Kidney (tissue), 14 donors: ENCODE results near the gene L3MBTL3. TPM values are rescaled to one million over a fixed set of nuclear protein-coding genes. Genes with fewer than 3 reads are reported as not detected.

ENCODE experiments used
- DNase-seq, 5 donors: peaks; one replicate each; pipeline ENCODE4 v3.0.0-alpha.2; 2013 to 2020
- FAIRE-seq: peaks from 2 replicates; lab custom pipeline; 2012; peaks lifted over from hg19 to GRCh38; lab: Jason Lieb, UNC
- H3K27ac ChIP-seq, 2 donors: one replicate each; pipeline ENCODE4 v1.7.0; 2013; ENCODE audit warnings: low read depth in 2 of 2, low read length in 2 of 2, inconsistent platforms in 1 of 2
- H3K27me3 ChIP-seq: one replicate; pipeline ENCODE4 v1.7.1; 2013; ENCODE audit warnings: low read length, inconsistent platforms; ENCODE audit not compliant: control insufficient read depth, insufficient read depth
- H3K36me3 ChIP-seq, 3 donors: one replicate each; pipeline versions ENCODE4 v1.7.0 to v1.7.1; 2013; ENCODE audit warnings: low read length in 3 of 3, control low read depth in 1 of 3, inconsistent platforms in 1 of 3; ENCODE audit not compliant: insufficient read depth in 3 of 3, control insufficient read depth in 2 of 3
- H3K4me1 ChIP-seq, 3 donors: one replicate each; pipeline versions ENCODE4 v1.7.0 to v1.7.1; 2013; ENCODE audit warnings: low read length in 3 of 3, inconsistent platforms in 1 of 3, low read depth in 1 of 3; ENCODE audit not compliant: control insufficient read depth in 2 of 3, insufficient read depth in 2 of 3
- H3K4me3 ChIP-seq, 3 donors: one replicate each; pipeline versions ENCODE4 v1.7.0 to v1.8.1; 2013; ENCODE audit warnings: low read length in 3 of 3, control low read depth in 1 of 3, inconsistent platforms in 1 of 3
- H3K9ac ChIP-seq, 3 donors: one replicate each; pipeline versions ENCODE4 v1.7.0 to v1.7.1; 2013; ENCODE audit warnings: low read length in 3 of 3, control low read depth in 1 of 3, inconsistent platforms in 1 of 3
- H3K9me3 ChIP-seq, 3 donors: one replicate each; pipeline versions ENCODE4 v1.7.0 to v1.7.1; 2013; ENCODE audit warnings: low read length in 3 of 3, control low read depth in 1 of 3, inconsistent platforms in 1 of 3; ENCODE audit not compliant: control insufficient read depth in 2 of 3, insufficient read depth in 1 of 3
- CTCF ChIP-seq: IDR thresholded peaks from 3 replicates; pipeline ENCODE4 v1.5.1; 2012; ENCODE audit warnings: mild to moderate bottlenecking, moderate library complexity, borderline replicate concordance; ENCODE audit not compliant: insufficient read depth; ENCODE audit errors: extremely low read depth
- intact Hi-C: fragments of 100-400 bp; cut with DNase I; formaldehyde crosslinking; loops from one replicate; pipeline ENCODE4 v1.11.1; 2022
- polyA plus RNA-seq: library from polyadenylated mRNA; stranded (reverse); fragments of 350-450 nt; fragmentation: Illumina TruSeq; extraction: RNeasy Lipid Tissue Mini Kit (QIAGEN cat#74804); gene quantifications from one replicate; pipeline ENCODE4 v1.2.3, GENCODE V29; 2014; ENCODE audit warnings: low read depth, low replicate concordance; ENCODE audit not compliant: insufficient read depth
- total RNA-seq: library from RNA; stranded (reverse); fragmentation: NEBNext Ultra II Directional; extraction: Animal tissue kit (Norgen Biotek cat#: 25700); gene quantifications from one replicate; pipeline ENCODE4 v1.2.1, GENCODE V29; 2021
- donor health status: control.
- donor health status: control.
- donor health status: control.
- donor health status: control.
- donor health status: control.
- donor health status: DM: yes; HTN: yes; CAD: no.
- donor health status: Normal renal cell carcinoma (clear cell type).

Gene L3MBTL3
- total and polyA plus RNA-seq, 2 donors from 2014 or later: 4.3 to 13.0 TPM

- Histone ChIP-seq H3K36me3 (no peaks in the 10 kb centered on the region), H3K4me1 (no peaks in the 10 kb centered on the region), H3K9me3 (no peaks in the 10 kb centered on the region), H3K27ac (no peak overlapping the region), H3K27me3 (no peaks in the 10 kb centered on the region), H3K9ac (no peak overlapping the region), H3K4me3 (no peak overlapping the region)
- intact Hi-C loops: no loop called here
- FAIRE-seq (no peak), DNase-seq (no peak)
- TF ChIP-seq CTCF: no peak
Measured at GRCh38 chr6:130033949-130034348, 15.6 kb downstream of the L3MBTL3 start.

- intact Hi-C loops: no loop called here
- DNase-seq (no peak), FAIRE-seq (no peak)
- H3K4me1 ChIP-seq: no peaks in the 10 kb centered on the region
- no peak for TF ChIP-seq CTCF
- H3K36me3 ChIP-seq: no peaks in the 10 kb centered on the region
- no peak overlapping the region for H3K4me3 ChIP-seq
- H3K9me3 ChIP-seq: no peaks in the 10 kb centered on the region
- no peak overlapping the region for H3K27ac ChIP-seq
- no peak overlapping the region for H3K9ac ChIP-seq
- no peaks in the 10 kb centered on the region for H3K27me3 ChIP-seq
Measured at GRCh38 chr6:130034378-130035146, 16.2 kb downstream of the L3MBTL3 start.

GRCh38 chr6:130035211-130035610 is 16.8 kb downstream of the L3MBTL3 start:
- peak in 2 of 5 donors; percentile 14 to 22 for DNase-seq
- H3K4me1 ChIP-seq: no peaks in the 10 kb centered on the region

More at GRCh38 chr6:130035211-130035610, 16.8 kb downstream of the L3MBTL3 start:
- no peak for FAIRE-seq
- Histone ChIP-seq H3K27me3 (no peaks in the 10 kb centered on the region), H3K4me3 (no peak overlapping the region), H3K9me3 (no peaks in the 10 kb centered on the region), H3K36me3 (no peaks in the 10 kb centered on the region), H3K9ac (no peak overlapping the region), H3K27ac (no peak overlapping the region)
- intact Hi-C loops: no loop called here
- no peak for TF ChIP-seq CTCF
